Measurements from ENCODE around the gene GRIN2C.
A peak's percentile ranks its signal among the peaks of the same experiment; 100 is the strongest.
"Not testable (repeated sequence)": the region's sequence is repeated elsewhere in the genome, so short reads cannot be mapped to it uniquely, and the experiment has no call there.

The GRIN2C gene

GRCh38 chr17:74871356-74872076 is 11.8 kb upstream of the GRIN2C start:
- H3K27ac ChIP-seq, result peak overlapping the region; percentile 87; the same call in 1 of the 2 replicates
- TF ChIP-seq, protein P1, sequence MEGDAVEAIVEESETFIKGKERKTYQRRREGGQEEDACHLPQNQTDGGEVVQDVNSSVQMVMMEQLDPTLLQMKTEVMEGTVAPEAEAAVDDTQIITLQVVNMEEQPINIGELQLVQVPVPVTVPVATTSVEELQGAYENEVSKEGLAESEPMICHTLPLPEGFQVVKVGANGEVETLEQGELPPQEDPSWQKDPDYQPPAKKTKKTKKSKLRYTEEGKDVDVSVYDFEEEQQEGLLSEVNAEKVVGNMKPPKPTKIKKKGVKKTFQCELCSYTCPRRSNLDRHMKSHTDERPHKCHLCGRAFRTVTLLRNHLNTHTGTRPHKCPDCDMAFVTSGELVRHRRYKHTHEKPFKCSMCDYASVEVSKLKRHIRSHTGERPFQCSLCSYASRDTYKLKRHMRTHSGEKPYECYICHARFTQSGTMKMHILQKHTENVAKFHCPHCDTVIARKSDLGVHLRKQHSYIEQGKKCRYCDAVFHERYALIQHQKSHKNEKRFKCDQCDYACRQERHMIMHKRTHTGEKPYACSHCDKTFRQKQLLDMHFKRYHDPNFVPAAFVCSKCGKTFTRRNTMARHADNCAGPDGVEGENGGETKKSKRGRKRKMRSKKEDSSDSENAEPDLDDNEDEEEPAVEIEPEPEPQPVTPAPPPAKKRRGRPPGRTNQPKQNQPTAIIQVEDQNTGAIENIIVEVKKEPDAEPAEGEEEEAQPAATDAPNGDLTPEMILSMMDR (conservative IDR thresholded peaks at IDR 0.05), result no peak
- TF ChIP-seq ZFX (IDR thresholded peaks at IDR 0.05), result no peak

DNA sequence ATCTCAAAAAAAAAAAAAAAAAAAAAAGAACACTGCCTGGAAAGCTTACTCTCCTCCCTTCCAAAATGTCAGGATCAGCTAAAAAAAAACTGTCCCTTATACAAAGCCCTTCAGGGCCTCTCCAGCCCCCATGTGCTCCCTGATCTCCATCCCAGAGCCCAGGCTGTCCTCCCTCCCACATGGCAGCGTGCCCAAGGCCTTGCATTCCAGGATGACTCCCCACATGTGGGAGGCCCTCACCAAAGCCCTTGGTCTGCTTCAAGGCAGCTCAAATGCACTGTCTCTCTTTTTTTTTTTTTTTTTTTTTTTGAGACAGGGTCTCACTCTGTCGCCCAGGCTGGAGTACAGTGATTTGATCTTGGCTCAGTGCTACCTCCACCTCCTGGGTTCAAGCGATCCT is 10.8 kb upstream of the GRIN2C start:
- TF ChIP-seq, protein P1 (conservative IDR thresholded peaks at IDR 0.05), result no peak
- no peak for TF ChIP-seq ZFX (IDR thresholded peaks at IDR 0.05)
- no peak overlapping the region for H3K27ac ChIP-seq

- not testable (repeated sequence) for H3K27ac ChIP-seq
Observed at GRCh38 chr17:74870028-74870427, 10.3 kb upstream of the GRIN2C start.

- TF ChIP-seq, protein P1 (conservative IDR thresholded peaks at IDR 0.05), result no peak
- no peak overlapping the region for H3K27ac ChIP-seq
Observed at GRCh38 chr17:74868908-74869255, 9.2 kb upstream of the GRIN2C start.

DNA sequence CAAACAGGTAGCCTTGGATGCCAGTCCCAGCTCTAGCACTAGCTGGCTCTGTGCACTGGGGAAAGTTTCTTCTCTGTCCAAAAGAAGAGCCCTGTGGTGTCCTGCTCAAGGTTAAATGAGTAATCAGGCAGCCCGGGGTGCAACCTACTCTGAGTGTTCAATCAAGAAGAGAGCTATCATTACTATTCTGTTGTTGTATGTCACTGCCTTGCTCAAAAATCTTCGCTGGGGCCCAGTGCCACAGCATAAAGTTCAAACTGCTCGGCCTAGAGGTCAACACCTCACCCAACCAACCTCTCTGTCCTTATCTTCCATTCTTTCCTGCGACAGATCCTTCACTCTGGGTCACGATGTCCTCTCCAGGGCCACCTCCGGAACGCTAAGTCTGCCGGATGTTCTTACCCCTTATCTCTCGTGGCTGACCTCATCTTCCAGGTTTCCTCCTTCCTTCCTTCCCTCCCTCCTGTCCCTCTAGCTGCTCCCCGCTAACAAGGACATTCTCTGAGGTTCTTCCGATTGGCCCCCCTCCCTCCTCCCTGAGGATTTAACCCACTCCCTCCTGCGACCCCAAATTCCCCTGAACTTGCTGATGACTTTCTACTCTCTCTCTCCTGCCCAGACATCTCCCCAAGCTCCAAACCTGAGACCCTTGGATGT is 8.7 kb upstream of the GRIN2C start:
- no peak for TF ChIP-seq ZFX (IDR thresholded peaks at IDR 0.05)
- TF ChIP-seq, protein P1 (conservative IDR thresholded peaks at IDR 0.05), result no peak
- no peak overlapping the region for H3K27ac ChIP-seq

GRCh38 chr17:74866198-74866835 is 6.6 kb upstream of the GRIN2C start:
- H3K27ac ChIP-seq, result no peak overlapping the region
- TF ChIP-seq ZFX (IDR thresholded peaks at IDR 0.05), result no peak
- TF ChIP-seq, protein P1 (conservative IDR thresholded peaks at IDR 0.05), result no peak

DNA sequence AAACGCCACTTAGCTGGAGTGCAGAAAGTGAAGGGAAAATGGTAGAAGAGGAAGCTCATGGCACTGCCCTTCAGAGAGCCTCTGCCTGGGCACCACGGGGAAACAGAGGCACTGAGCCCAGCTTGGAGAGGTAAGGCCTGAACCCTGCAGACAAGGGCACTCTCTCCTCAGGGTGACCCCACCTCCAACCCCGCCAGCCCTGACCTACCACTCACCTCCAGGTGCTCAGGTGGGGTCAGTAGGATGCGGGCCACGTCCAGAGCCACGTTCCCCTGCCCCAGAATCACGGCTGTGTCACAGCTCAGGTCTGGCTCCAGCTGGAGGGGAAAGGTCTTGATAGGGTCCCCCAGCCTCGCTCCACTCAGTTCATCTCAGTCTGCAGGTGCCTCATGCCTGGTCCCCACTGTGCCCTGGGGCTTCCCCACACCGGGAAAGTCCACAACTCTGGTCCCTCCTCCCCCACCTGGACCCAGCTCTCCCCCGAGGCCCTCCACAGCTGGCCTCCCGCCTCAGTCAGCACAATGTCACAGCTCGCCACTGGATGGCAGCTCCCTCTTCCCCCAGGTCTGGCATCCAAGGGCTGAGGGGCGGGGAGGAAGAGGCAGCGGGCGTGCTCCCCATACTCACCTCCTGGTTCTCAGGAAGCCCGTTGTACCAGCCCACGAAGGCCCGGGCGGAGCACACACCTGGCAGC is 6.0 kb upstream of the GRIN2C start:
- H3K27ac ChIP-seq, result no peak overlapping the region

More for the DNA sequence above, 6.0 kb upstream of the GRIN2C start:
- TF ChIP-seq ZFX (IDR thresholded peaks at IDR 0.05), result no peak
- TF ChIP-seq, protein P1 (conservative IDR thresholded peaks at IDR 0.05), result no peak

All from C4-2B (cell line).